GM18498 (cell line): ENCODE measurements around the gene PFKFB3.
"Not testable (repeated sequence)": the region's sequence is repeated elsewhere in the genome, so short reads cannot be mapped to it uniquely, and the experiment has no call there.

Experiments used
- ATAC-seq: cut with Tn5 transposase; IDR thresholded peaks from one replicate; pipeline ENCODE4 v1.9.1; 2021; ENCODE audit warnings: mild to moderate bottlenecking, moderate library complexity; ENCODE audit not compliant: unreplicated experiment

The PFKFB3 gene

DNA sequence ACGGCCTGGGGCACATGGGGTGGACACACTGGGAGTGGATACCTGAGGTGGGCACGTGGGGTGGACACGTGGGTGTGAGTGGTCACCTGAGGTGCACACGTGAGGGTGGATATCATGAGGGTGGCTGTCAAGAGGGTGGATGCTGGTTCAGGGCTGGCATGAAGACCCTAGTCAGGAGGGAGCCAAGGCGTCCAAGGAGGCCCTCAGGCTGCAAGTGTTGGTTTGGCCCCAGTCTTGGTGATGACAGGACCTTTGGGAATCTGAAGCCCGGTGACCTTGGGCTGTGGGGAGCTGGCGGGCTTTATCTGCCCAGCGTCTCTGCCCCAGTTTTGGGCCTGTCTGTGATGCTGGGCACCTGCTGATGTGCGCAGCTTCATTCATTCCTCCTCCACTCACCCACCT, 24.9 kb upstream of the PFKFB3 start:
- ATAC-seq = no peak

DNA sequence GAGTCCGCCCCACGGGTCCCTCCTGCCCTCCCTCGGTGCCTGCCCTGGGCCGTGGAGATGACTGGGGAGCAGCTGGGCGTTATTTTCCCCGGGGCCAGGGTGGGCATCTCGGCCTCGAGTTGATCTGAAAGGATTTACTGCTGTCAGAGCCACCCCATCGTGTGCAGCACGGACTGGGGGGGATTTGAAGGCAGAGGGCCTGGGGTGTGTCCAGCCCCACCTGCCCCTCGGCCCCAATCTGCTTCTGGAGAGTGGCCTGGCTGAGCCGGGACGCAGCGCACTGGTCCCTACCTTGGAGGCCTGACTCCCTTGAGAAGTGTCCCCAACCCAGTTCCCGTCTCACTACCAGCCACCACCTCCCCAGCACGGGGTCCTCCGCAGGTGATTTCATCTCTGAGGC, 24.2 kb upstream of the PFKFB3 start:
- no peak for ATAC-seq

DNA sequence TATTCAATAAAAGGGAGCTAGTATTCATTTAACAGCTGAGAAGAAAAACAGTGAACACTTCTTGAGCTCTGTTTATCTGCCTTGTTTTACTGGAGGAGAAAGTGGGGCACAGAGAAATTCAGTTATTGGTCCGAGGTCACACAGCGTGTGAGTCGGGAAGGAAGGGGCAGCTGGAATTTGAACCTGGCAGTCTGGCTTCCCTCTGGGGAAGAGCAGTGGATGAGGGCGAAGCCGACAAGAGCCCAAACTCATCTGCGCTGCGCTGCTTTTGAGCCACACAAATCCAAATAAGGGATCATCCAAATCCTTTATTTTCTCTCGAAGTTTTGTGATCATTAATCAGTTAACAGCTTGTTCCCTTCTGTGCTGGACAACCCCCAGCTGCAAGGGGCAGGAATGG, 23.7 kb upstream of the PFKFB3 start:
- ATAC-seq = no peak

DNA sequence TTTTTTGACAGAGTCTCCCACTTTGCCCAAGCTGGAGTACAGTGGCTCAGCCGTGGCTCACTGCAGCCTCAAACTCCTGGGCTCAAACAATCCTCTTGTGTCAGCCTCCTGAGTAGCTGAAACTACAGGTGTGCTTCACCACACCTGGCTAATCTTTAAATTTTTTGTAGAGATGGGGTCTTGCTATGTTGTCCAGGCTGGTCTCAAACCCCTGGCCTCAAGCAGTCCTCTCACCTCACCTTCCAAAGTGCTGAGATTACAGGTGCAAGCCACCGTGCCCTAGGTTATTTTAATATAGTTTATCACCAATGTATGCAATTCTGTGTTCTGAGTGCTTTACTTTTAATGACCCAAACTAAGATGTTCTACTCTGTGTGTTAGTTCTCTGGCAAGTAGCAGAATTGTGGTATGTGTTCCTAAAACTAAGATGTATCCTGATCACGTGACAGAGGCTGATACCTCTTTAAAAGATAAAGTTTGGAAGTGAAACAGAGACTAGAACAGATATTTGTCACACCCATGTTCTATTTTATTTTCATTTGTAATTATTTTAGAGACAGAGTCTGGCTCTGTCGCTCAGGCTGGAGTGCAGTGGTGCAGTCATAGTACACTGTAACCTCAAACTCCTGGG, 22.1 kb upstream of the PFKFB3 start:
- ATAC-seq = no peak

DNA sequence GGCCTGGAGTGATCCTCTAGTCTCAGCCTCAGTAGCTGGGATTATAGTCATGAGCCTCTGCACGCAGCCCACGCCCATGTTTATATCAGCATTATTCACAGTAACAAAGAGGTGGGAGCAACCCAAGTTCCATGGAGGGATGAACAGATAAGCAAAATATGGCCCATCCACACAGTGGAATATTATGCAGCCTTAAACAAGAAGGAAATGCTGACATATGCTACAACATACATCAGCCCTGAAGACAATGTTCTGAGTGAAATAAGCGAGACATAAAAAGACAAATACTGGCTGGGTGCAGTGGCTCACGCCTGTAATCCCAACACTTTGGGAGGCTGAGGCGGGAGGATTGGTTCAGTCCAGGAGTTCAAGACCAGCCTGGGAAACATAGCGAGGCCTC, 21.5 kb upstream of the PFKFB3 start:
- ATAC-seq = no peak

DNA sequence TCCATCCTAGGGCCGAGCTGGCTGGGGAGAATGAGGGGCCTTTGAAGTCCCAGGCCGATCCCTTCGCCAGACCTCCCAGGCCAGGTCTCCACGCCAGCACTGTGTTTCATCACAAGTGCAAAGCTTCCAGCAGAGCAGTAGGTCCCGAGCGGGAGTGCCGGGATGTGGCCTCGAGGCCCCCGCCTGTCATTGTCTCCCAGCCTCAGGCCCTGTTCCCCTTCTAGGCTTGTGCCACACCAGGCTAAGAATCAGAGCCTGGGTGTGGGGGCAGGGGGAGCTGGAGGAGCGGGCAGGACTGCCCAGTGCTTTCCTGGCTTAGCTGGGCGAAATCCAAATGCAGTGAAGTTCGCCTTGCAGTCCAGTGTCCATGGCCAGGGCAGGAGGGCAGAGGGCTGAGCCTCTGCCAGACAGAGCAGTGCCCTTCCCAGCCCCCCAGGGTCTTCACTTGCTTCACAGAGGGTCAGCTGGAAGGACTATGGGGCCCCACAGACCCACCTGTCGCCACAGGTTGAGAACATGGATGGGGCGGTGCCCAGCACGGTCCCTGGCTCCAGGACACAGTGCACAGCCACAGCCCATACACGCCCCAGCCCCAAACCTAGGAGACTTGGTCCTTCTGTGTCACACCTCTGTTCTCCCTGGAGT, 20.2 kb upstream of the PFKFB3 start:
- no peak for ATAC-seq

DNA sequence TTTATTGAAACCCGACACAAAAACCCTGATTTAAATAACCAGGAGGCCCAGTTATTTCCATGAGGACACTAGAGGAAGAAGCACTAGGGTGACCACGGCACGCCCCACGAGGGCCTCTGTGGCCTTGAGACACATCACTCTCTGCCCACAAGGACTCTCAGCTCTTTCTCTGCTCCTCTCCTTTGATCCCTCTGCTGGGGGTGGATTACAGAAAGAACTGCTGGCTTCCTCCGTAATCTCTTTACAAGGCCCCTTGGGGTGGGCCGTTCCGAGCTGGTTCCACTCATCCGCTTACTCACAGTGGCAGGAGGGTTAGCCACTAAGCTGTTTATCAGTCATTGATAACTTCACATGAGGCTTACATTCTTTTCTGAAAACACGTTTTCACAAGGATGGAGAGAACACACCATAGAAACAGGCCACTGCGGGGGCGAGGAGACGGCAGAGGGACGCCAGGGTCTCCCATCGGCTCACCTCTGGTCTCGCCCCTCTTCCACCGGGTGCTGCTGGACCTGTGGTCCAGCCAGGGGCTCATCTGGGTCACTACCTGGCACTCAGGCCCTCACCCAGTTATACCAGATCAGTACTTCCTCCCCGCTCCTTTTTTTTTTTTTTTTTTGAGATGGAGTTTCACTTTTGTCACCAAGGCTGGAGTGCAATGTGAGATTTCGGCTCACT, 17.6 kb upstream of the PFKFB3 start:
- ATAC-seq = no peak

DNA sequence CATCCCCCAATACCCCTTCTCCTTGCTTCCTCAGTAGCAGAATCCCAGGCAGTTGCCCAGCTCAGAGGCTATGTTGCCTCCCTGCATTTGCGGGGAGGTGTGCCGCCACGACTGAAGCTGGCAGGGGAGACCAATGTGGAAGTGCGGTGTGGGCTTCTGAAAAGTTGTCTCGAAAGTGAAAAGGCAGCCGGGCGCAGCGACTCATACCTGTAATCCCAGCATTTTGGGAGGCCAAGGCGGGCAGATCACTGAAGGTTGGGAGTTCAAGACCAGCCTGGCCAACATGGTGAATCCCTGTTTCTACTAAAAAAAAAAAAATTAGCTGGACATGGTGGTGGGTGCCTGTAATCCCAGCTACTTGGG, 15.9 kb upstream of the PFKFB3 start:
- no peak for ATAC-seq

DNA sequence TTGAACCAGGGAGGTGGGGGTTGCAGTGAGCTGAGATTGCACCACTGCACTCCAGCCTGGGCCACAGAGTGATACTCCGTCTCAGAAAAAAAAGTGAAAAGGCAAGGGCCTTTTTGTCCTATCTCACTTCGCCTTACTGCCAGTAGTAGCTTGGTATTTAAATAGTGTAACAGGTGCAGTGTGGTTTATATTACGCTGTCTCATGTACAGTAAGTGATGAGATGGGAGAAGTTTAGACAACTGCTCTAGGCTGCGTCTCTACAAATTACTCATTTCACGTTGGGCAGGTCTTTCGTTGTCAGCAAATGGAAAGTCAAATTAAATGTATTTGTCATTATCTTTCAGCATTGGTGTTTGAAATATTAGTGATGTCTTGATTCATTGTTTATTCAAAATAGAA, 15.5 kb upstream of the PFKFB3 start:
- ATAC-seq = no peak

DNA sequence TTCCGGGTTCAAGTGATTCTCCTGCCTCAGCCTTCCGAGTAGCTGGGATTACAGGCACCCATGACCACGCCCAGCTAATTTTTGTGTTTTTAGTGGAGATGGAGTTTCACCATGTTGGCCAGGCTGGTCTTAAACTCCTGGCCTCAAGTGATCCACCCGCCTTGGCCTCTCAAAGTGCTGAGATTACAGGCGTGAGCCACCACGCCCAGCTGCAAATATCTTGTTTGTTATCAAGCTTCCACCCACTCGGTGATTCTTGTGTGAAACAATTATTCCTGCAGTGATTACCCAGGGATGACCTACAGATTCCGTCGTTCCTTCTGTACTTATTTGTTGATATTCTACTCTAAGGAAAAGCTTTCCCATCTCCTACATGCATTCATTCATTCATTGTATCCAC, 12.7 kb upstream of the PFKFB3 start:
- ATAC-seq = not testable (repeated sequence)

DNA sequence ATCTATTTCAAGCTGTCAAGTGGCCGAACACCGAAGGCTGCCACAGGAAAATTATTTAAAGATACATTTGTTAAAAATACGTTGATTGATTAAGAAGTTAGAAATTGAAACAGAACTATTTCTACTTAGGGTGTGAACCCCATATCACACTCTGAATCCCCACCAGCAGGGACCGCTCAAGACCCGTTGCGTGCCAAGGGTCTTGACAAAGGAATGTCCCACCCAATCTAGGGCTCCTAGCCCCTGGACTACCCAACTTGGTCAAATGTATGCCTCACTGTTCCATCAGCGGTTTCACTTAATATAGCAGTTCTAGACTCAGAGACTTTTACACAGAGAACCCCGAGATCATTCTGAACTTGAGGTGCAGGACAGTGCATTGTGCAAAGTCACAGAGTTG, 11.6 kb upstream of the PFKFB3 start:
- ATAC-seq = no peak

DNA sequence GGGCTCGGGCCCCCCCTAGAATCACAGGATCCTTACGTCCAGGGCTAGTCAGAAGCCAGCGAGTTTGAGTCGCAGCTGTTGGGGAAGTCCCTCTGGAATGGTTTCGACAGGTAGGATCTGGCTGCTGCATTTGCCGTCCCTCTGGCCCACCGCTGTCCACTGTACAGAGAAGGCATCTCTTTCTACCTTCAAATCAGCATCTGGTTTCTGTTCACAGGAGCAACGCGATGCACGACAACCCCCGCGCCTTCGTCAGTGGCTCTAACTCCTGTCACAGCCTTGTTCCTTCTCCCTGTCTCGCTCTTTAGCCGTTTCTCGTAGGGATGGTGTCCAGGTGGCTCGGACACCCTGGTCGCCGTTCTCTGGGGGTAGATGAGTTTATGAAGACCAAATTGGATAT, 11.2 kb upstream of the PFKFB3 start:
- no peak for ATAC-seq

DNA sequence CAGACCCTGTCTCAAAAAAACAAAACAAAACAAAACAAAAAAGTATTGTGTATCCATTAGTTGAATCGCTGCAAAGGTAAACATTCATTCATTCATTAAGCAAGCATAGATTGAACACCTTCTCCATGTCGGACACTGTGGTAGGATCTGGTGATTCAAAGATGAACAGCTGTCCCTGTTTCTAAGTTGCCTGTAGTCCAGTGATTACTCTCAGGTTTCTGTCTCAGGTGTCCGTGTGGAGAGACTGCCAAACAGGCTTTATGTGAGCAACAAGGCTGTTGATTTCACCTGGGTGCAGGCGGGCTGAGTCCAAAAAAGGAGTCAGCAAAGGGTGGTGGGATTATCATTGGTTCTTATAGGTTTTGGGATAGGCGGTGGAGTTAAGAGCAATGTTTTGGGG, 9.4 kb upstream of the PFKFB3 start:
- not testable (repeated sequence) for ATAC-seq

DNA sequence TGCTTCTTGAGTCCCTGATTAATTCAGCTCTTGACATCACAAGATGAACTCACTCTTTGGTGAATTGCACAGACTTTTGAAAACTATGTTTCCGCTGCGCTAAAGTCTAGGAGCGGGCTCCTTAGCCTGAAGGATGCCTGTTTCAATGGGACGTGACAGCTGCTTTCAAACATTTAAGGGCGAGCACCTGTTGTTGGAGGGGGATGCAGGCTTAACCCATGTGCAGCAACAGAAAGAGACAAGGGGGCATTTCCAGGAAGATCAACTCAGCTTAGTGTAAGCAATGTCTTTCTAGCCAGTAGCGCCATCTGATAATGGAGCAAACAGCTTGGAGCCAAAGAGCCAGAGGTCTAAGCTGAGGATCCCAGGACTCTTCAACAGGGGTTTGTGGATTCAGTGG, 8.4 kb upstream of the PFKFB3 start:
- ATAC-seq = no peak

DNA sequence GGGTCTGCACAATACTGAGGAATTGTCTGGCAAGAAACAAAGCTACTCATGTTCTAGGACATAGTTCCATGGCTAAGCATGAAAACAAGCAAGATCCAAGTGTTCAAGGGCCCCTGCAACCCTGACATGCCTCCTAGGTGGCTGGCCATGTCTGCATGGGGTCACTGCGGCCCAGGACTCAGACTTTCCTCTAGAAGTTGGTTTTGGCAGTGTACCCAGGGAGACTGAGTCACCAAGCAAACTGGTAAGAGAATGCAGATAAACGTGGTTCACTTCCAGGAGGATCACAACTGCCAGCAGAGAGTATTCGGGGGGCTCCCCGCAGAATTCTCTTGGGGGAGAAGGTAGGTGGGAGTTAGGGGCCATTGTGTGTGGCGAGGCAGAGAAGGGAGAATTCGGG, 7.4 kb upstream of the PFKFB3 start:
- ATAC-seq = no peak

DNA sequence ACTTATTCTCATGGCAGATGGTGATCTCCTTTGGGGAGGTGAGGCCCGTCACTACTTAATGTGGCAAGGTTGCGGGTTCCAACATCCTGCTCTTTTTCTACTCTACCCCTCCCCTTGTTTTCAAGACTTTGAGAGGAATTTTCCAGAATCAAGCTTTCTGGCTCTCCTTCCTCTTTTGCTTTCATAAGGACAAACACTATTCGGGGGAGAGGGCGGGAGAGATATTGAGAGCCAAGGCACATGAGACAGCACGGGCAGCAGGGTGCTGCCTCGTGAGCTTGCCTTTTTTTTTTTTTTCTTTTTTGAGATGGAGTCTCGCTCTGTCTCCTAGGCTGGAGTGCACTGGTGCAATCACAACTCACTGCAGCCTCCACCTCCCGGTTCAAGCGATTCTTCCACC, 6.9 kb upstream of the PFKFB3 start:
- no peak for ATAC-seq

DNA sequence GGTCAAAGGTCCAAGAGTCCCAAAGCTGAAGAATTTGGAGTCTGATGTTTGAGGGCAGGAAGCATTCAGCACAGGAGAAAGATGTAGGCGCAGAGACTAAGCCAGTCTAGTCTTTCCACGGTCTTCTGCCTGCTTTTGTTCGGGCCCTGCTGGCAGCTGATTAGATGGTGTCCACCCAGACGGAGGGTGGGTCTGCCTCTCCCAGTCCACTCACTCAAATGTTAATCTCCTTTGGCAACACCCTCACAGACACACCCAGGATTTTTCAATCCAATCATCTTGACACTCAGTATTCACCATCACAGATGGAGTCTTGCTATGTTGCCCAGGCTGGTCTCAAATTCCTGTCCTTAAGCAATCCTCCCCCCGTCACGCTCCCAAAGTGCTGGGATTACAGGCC, 6.2 kb upstream of the PFKFB3 start:
- ATAC-seq = not testable (repeated sequence)

DNA sequence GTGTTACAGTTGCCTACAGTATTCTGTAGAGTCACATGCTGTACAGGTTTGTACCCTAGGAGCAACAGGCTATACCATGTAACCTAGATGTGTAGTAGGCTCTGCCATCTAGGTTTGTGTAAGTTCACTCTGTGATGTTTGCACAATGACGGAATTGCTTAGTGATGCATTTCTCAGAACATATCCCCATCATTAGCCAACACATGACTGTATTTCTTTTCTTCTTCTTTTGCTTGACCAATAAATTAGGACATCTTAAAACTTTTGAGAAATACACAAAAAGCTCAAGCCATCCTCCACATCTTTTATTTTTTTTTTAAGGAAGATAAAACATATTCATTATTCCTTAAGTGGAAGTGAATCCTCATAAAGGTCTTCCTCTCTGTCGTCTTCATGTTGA, 5.4 kb upstream of the PFKFB3 start:
- ATAC-seq = no peak

DNA sequence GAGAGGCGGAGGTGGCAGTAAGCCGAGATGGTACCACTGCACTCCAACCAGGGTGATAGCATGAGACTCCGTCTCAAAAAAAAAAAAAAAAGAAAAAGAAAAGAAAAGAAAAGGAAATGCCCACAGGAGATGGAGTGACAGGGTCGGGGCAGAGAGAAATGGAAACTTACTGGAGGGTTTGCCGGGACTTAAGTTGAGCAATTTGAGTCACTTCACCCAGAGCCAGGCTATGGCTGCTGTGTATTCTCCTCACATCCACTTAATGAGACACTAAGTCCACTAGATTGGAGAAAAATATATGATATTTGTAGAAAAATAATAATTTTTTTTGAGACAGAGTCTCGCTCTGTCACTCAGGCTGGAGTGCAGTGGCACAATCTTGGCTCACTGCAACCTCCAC, 4.6 kb upstream of the PFKFB3 start:
- no peak for ATAC-seq

DNA sequence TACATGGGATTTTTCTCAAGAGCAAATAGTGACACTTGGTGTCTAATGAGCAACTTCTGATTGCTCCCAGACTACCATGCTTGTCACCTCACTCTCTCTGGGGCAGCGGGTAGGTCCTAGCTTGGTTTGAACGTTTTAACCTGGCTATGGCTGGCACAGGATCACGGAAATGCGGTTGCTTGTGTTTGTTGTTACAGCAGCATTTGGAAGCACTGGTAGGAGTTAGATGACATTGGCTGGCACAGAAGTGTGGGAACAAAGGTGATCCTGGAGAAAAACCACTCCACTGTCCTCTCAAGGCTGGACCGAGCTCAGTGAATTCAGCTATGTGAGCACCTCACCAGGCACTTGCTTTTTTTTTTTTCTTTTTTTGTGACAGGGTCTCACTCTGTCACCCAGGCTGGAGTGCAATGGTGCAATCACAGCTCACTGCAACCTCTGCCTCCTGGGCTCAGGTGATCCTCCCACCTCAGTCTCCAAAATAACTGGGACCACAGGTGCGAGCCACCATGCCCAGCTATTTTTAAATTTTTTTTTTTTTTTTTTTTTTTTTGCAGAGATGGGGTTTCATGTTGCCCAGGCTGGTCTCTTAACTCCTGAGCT, 3.5 kb upstream of the PFKFB3 start:
- no peak for ATAC-seq

DNA sequence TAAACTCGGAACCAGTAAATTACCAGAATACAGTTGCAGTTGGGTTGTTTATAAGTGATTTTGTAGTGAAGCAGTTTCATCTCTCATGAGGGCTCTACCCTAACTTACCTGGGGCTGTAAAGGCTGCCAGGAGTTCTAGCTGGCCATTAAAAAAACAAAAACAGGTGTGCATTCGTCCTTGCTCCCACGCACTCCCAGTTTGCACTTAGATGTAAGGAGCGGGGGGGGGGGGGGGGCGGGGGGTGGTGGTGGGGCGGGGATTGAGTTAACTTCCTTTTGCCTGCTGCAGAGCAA, 2.3 kb upstream of the PFKFB3 start:
- ATAC-seq = no peak

DNA sequence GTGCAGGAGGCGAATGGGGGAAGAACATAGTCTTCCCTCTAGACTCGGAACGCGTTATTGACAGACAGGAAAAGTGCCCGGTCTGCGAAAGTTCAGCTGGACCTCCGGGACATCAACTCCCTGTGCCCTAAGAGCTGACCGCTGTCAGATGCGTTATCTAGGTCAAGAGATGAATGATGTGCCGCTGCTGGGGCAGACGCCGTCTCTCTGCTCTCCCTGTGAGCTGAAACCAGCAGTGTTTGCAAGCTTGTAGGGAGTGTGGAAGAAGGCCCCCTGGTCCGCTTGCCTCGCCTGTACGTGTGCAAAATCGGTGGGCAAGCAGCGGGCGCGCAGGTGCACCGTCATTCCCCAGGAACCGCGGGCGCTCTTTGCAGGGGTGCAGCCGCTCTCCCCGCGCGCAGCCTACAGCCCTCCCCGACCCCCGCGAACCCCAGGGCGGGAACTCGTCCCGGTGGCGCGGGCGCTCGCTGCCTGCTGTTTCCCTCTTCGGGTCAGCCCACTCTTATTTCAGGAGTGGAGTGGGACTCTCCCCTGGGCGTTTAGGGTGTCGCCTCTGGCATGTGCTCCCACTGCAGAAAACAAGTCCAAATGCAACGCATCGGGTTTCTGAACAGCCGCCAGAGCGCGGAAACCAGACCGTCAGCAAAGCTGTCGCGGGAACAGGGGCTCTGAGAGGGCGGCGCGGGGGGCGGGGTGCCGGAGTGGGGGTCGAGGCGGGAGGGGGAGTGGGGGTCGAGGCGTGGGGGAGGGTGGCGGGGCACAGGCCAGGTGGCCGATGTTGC, 1.8 kb upstream of the PFKFB3 start:
- no peak for ATAC-seq
